ENCODE data around the gene DNASE1L2.

The DNASE1L2 gene

DNA sequence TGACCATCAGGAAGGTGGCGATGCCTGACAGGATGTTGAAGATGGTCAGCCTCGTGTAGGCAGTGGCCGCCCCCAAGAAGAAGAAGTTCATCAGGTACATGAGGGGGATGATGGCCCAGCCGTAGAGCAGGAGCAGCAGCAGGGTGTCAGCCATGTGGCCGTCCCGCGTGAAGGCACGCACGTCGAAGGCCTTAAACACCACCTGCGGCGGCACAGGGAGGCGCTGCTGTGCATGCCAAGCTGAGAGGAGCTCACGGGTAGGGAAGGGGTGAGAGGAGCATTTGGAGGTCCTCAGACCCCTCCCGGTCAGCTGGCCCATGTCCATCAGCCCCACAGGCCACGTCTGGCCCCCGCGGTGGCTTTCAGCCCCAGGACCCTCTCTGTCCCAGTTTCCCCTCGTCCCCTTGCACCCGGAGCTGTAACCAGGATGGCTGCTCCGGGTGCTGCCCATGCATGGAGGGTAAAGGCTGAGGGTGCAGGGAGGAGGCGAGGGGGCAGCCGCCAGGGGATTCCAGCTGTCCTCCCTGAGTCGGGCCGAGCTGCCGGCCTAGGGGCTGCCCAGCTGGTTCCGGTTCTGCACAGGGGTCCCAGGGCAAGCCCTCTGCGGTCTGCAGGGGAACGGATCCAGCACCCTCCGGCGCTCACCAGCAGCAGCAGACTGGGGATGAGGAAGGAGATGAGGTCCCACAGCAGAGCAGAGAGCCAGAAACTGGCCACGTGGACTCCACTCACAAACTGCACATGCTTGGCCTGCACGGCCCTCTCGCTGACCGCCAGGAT, 48.7 kb downstream of the DNASE1L2 start:
- no peak for DNase-seq (ENCODE audit: low read depth)
- no peak overlapping the region for H3K4me3 ChIP-seq (ENCODE audit: low read depth, low read length)
- TF ChIP-seq, protein P1, sequence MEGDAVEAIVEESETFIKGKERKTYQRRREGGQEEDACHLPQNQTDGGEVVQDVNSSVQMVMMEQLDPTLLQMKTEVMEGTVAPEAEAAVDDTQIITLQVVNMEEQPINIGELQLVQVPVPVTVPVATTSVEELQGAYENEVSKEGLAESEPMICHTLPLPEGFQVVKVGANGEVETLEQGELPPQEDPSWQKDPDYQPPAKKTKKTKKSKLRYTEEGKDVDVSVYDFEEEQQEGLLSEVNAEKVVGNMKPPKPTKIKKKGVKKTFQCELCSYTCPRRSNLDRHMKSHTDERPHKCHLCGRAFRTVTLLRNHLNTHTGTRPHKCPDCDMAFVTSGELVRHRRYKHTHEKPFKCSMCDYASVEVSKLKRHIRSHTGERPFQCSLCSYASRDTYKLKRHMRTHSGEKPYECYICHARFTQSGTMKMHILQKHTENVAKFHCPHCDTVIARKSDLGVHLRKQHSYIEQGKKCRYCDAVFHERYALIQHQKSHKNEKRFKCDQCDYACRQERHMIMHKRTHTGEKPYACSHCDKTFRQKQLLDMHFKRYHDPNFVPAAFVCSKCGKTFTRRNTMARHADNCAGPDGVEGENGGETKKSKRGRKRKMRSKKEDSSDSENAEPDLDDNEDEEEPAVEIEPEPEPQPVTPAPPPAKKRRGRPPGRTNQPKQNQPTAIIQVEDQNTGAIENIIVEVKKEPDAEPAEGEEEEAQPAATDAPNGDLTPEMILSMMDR (IDR thresholded peaks at IDR 0.05; ENCODE audit: control insufficient read depth, extremely low read depth, insufficient read depth): no peak

DNA sequence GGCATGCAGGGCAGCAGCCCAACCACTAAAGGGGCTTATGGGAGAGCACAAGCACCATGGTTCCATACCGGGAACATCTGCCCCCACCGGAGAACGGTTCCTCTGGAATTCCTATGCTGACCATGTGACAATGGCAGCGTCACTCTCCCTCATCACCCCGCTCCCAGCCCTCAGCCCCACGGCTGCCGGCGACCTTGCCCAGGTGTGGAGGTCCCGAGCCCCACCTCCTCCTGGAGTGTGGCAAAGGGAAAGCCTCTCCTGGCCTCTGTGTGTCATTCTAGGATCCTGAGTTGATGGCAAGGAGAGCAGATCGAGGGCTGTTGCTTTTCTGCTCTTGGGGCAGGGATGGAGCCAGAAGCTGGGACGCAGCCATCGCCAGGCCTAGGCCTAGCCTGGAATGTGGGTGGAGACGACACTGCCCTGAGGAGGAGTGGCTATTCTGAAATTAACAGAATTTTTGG, 49.5 kb downstream of the DNASE1L2 start:
- DNase-seq (ENCODE audit: low read depth): no peak
- no peak overlapping the region for H3K4me3 ChIP-seq (ENCODE audit: low read depth, low read length)
- TF ChIP-seq, protein P1 (IDR thresholded peaks at IDR 0.05; ENCODE audit: control insufficient read depth, extremely low read depth, insufficient read depth): no peak

DNA sequence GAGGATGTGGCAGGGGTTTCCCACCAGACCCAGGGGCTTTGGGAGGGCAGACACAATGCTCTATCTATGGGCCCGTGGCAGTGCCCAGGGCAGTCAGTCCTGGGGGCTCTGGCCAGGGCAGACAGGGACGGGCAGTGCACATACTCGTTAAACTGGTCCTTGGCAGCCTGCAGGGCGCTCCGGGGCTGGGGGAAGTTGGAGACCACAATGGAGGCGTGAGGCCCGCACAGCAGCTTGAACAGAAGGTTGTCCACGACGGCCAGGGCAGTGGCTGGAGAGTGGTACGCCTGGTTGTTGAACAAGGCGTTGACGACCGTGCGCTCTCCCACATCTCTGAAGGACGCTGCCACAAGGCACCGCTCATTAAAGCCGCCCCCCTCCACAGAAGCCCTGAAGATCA, 50.3 kb downstream of the DNASE1L2 start:
- no peak for DNase-seq (ENCODE audit: low read depth)
- TF ChIP-seq, protein P1 (IDR thresholded peaks at IDR 0.05; ENCODE audit: control insufficient read depth, extremely low read depth, insufficient read depth): no peak
- no peak overlapping the region for H3K4me3 ChIP-seq (ENCODE audit: low read depth, low read length)

DNA sequence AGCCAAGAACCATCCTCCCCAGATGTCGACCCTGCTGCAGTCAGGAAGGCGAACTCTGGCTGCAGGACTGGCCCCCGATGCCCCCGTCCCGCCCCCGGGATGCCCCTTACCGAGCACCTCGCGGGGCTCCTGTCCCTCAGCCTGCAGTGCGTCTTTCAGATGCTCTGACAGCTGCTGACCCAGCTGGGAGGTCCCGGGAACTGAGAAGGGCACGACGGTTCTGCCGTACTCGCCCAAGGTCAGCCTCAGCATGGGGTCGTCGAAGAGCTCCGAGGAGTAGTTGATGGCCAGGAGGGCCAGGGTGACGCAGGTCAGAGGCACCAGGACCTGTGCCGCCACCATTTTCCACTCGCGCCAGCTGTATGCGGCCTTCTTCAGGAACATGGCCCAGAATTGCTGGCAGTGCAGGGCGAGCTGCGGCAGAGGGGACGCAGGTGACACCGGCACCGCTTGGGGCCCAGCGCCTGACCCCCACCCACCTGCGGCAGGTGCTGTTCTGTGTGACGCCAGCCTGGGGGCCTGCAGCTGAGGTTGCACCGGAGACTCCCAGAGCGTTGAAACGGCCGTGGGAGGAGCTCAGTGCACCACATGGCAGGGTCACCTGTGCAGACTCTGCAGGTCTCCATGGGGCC, 51.8 kb downstream of the DNASE1L2 start:
- TF ChIP-seq, protein P1 (IDR thresholded peaks at IDR 0.05; ENCODE audit: control insufficient read depth, extremely low read depth, insufficient read depth): no peak
- no peak for DNase-seq (ENCODE audit: low read depth)
- no peak overlapping the region for H3K4me3 ChIP-seq (ENCODE audit: low read depth, low read length)
